GM12874 (cell line): ENCODE data around the gene TOX2.

Source experiments
- TF ChIP-seq, protein P1 (sequence below): IDR thresholded peaks from 2 replicates; pipeline ENCODE4 v1.5.1; 2011; ENCODE audit warnings: low read depth, mild to moderate bottlenecking, control low read depth, low read length, moderate library complexity; ENCODE audit not compliant: insufficient read depth

The TOX2 gene

DNA sequence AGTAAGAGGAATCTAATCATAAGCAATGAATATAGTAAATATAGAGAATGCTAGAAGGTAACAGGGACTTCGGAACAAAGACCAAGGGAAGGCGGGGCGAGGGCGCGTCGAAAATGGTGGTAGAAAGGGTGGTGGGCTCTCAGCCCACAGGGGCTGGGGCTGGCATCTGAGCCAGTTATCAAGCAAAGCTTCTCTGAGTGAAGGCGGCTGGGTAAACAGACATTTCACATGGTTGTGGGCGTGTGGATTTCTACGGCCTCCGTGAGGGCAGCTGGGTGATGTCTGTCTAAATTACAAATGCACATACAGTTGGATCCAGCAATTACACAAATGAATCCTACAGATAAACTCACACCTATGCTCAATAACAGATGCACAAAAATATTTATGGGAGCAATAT lies 56.6 kb downstream of the TOX2 start:
- TF ChIP-seq, protein P1, sequence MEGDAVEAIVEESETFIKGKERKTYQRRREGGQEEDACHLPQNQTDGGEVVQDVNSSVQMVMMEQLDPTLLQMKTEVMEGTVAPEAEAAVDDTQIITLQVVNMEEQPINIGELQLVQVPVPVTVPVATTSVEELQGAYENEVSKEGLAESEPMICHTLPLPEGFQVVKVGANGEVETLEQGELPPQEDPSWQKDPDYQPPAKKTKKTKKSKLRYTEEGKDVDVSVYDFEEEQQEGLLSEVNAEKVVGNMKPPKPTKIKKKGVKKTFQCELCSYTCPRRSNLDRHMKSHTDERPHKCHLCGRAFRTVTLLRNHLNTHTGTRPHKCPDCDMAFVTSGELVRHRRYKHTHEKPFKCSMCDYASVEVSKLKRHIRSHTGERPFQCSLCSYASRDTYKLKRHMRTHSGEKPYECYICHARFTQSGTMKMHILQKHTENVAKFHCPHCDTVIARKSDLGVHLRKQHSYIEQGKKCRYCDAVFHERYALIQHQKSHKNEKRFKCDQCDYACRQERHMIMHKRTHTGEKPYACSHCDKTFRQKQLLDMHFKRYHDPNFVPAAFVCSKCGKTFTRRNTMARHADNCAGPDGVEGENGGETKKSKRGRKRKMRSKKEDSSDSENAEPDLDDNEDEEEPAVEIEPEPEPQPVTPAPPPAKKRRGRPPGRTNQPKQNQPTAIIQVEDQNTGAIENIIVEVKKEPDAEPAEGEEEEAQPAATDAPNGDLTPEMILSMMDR, result no peak

DNA sequence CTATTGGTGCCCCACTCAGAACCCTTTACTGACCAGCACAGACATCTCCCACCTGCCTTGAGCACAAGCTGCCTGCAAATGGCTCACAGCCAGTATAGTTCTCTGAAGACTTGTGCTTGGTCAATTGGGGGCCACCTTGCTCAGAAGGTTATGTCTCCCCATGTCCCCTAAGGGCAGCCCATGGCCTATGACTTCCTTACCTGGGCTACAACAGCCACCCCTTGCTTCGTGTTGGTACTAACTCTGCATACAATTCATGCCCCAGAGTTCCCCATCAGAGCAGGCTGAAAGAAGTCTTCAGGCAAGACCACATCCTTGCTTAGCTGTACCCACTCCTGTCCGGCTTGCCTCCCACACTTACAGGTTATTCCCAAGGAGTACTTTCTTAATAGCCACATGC lies 57.4 kb downstream of the TOX2 start:
- TF ChIP-seq, protein P1, result no peak

DNA sequence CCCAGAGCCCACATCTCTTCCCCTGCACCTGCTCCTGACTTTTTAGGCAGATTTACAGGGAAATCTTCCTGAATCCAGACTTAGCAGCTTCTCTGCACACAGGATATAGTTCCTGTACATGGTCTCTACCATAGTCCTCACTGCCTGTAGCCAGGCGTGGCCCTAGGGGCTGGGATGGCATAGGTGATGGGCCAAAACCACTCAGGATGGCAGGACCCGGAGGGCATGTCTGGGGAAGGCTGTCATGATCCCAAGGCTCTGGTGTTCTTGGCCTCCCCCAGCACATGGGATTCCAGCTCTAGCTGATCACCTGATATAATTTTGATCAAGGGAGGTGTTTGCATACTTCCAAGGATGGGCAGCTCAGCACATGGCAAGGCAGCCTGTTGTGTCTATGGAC lies 58.0 kb downstream of the TOX2 start:
- TF ChIP-seq, protein P1, result no peak

DNA sequence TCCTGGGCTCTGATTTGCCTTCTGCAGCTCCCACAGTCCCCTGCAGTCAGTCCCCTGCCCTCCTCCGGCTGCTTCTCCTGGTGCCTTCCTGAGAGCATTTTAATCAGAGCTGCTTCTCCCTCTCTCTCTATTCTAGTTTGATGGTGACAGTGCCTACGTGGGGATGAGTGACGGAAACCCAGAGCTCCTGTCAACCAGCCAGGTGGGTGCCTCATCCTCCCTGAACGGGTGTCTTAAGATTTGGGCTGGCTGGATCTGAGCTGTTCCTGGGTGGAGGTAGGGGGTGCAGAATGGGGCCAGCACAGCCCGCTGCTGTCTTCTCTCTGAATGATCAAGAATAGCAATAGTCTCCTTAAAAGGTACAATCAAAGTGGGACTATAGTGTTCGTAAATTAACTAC lies 58.6 kb downstream of the TOX2 start:
- TF ChIP-seq, protein P1, result no peak

DNA sequence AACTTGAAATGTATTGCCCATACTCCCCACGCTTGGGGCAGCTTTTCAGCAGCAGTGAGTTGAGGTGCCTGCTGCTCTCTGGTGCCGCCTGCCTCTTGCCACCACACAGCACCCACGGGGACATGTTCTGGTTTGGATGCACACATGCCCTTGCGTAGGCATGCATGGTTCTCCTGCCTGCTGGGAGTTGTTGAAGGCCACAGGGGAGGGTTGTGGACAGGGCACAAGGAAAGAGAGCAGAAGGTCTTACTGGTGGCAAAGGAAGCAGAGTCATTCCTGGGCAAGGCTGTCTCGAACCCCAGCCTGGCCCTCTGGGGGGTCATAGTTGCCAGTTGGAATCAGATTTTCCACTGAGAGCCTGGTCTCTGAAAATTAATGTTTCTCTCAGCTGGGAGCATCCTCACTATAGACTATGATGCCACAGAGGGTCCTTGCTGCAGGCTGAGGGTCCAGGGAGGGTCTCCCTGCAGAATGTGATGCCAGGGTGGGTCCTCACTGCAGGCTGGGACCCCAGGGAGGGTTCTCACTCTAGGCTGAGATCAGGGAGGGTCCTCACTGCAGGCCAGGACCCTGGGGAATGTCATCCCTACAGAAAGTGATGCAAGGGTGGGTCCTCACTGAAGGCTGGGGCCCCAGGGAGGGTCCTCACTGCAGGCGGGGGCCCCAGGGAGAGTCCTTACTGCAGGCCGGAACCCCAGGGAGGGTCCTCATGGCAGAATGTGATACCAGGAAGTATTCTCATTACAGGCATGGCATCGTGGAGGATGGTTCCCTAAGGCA lies 59.2 kb downstream of the TOX2 start:
- TF ChIP-seq, protein P1, result no peak

DNA sequence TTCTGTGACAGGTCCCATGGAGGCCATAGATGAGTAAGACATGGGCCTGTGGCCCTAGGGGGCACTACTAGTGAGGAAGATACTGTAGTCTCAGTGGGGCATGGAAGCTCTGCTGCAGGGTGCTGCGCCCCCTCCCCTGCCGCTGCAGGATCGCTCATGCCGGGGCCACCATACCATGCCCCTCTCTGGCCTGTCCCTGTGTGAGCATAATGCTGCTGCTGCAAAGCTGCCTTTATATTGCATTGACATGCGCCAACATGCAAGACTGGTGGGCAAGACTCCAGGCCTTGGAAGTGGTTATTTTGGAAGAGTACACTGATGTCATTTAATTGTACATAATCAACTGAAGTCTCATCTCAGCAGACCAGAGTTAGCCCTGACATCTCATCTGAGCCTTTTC lies 60.0 kb downstream of the TOX2 start:
- TF ChIP-seq, protein P1, result no peak

DNA sequence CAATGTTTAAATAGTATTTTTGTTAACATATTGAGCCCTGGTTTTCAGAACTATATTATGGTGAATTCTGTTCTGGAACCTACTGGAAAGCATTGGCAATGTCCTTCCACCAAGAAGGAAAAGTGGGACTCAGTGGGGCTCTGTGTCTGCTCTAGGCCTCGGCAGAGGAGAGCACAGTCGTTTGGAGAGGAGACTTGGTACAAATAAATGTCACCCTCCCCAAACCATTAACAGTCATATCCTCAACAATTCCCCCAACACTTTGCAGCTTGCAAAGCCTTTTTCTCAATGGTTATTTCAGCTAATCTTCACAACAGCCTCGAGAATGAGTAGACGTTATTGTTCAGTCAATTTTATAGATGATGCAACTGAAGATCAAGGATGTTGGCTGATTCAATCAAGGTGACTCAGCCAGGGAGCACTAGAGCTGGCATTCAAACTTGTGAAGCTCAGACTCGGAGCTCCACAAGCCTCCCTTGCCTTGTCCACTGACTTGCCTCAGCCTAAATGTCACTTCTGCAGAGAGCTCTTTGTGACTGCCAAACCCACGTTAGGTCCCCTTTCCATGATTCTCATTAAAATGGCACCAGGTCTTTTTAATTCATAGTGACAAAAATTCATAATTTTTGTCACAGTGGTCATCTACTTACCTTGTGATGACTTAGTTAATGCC lies 60.6 kb downstream of the TOX2 start:
- TF ChIP-seq, protein P1, result no peak
